Large intestine (tissue), 3 donors: Measurements from ENCODE around the gene ELP5. TPM values are rescaled to one million over a fixed set of nuclear protein-coding genes. Genes with fewer than 3 reads are reported as not detected.

Experiments used
- DNase-seq, 2 donors: peaks; one replicate each; pipeline versions ENCODE4 v3.0.0 to v3.0.0-alpha.2; 2013
- H3K27ac ChIP-seq: one replicate; pipeline ENCODE4 v1.5.1; 2013; ENCODE audit warnings: low read length
- H3K27me3 ChIP-seq: 2 replicates; pipeline ENCODE4 v1.6.1; 2013; ENCODE audit warnings: low read length; ENCODE audit not compliant: control insufficient read depth, insufficient read depth
- H3K36me3 ChIP-seq: 2 replicates; pipeline ENCODE4 v1.6.1; 2013; ENCODE audit warnings: low read length; ENCODE audit not compliant: control insufficient read depth, insufficient read depth
- H3K4me1 ChIP-seq: one replicate; pipeline ENCODE4 v1.6.1; 2013; ENCODE audit warnings: low read length; ENCODE audit not compliant: control insufficient read depth, insufficient read depth
- H3K4me3 ChIP-seq: one replicate; pipeline ENCODE4 v1.5.1; 2013; ENCODE audit warnings: low read length
- H3K9me3 ChIP-seq: one replicate; pipeline ENCODE4 v1.6.1; 2013; ENCODE audit warnings: mild to moderate bottlenecking, low read depth, low read length, moderate library complexity; ENCODE audit not compliant: control insufficient read depth
- WGBS: methylation state at CpG from one replicate; pipeline ENCODE4 v1.1.5; 2013; ENCODE audit warnings: low lambda C conversion rate; ENCODE audit not compliant: insufficient coverage; 5-methylcytosine and 5-hydroxymethylcytosine counted together
- polyA plus RNA-seq: library from polyadenylated mRNA; unstranded; fragments of 120-200 nt; gene quantifications from one replicate; pipeline ENCODE4 v1.2.1, GENCODE V29; 2013

Gene ELP5
- polyA plus RNA-seq, 1 donor, result 45.8 TPM

DNA sequence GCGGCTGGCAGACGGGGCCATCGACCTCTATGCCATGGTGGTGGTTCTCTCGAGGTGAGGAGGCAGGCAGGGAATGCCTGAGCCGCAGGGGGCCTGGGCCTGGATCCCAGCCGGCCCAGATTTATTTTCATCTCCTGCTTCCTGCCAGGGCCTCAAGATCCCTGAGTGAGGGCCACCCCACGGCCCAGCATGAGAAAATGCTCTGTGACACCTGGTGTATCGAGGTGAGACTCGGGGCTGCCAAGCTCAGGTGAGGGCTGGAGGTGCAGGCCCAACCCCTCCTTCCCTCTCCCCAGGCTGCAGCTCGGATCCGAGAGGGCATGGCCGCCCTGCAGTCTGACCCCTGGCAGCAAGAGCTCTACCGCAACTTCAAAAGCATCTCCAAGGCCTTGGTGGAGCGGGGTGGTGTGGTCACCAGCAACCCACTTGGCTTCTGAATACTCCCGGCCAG, 27.3 kb upstream of the ELP5 start:
- H3K27ac ChIP-seq, result no peak overlapping the region

DNA sequence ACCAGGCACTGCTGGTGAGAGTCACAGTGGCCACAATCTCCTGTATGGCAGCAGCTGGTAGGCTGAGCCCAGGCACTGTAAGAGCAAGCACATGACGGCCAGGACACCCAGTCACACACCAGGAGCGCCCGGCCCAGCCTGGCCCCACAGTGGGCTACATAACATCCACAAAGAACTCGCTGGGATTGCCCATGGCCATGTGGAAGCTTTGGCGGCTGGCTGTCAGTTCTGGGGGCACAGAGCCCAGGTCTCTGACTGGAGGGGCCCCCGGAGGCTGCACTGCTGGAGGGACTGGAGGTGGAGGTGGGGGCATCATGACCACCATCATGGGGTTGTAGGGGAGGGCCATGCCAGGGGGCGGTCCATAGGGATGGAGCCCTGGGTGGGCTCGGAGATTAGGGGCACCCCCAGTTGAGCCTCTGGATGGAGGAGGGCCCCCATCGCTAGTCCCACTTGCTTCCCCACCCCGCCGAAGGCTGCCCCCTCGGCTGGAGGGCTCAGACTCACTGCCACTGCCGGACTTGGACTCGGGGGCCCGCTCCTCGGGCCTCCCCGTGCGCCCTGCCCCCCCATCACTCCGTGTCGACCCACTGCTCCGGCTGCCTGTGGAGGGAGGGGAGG, 26.2 kb upstream of the ELP5 start:
- WGBS, result no CpG with 5 or more reads among the region's 21 CpGs
- Histone ChIP-seq H3K9me3 (peaks cover 2% of the 10 kb centered on the region), H3K4me1 (peaks cover 12% of the 10 kb centered on the region), H3K36me3 (peaks cover 97% of the 10 kb centered on the region), H3K27me3 (no peaks in the 10 kb centered on the region), H3K27ac (no peak overlapping the region), H3K4me3 (no peak overlapping the region)
- DNase-seq, result no peak

More for the DNA sequence above, 27.3 kb upstream of the ELP5 start:
- Histone ChIP-seq H3K36me3 (peaks cover 87% of the 10 kb centered on the region), H3K27me3 (no peaks in the 10 kb centered on the region), H3K4me1 (peaks cover 15% of the 10 kb centered on the region), H3K9me3 (peaks cover 2% of the 10 kb centered on the region), H3K4me3 (no peak overlapping the region)
- no CpG with 5 or more reads among the region's 15 CpGs for WGBS
- no peak for DNase-seq

DNA sequence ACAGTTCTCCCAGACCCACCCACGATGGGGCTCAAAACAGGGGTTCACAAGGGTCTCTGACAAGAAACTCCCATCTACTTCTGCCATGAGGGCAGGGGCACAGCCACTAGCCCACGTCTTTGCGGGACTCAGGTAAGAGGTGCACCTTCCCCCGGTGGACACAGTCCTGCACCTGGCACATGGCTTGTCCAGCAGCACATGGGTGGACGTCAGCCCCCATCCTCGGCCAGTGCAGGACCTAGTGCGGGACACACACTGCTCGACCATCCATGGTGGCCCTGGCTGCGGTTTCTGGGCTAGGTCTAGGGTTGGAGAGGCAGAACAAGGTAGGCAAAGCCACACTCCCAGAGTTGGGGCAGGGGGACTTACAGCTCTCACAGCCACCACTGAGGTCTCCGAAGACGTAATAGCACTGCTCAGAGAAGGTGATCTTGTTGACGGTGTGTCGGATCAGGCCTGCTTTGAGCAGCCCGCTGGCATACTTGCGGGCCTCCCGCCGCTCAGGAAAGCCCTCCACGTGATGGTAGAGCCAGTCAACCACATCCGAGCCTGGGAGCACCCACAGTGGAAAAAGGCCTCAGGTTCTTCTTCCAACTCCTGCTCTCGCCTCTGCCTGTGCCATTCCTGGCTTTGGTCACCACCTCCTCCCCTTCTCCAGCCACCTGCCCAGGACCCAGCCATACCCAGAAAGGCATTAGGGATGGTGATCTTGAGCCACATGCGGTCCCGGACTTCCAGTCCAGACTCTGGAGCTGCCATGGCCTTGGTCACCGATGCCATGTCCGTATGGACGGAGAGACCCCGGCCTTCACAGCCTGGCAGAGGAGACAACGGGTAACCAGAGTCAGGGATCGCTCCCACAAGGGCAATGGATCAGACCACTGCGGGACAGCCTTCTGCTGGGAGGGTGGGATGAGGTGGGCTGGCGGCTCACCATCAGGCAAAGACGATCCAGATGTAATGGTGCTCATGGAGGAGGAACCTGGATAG, 25.0 kb upstream of the ELP5 start:
- no peak for DNase-seq
- no peak overlapping the region for H3K4me3 ChIP-seq
- peaks cover under 1% of the 10 kb centered on the region for H3K4me1 ChIP-seq
- H3K9me3 ChIP-seq, result peaks cover 2% of the 10 kb centered on the region
- no peaks in the 10 kb centered on the region for H3K27me3 ChIP-seq
- no peak overlapping the region for H3K27ac ChIP-seq
- peaks cover 86% of the 10 kb centered on the region for H3K36me3 ChIP-seq
- no CpG with 5 or more reads among the region's 31 CpGs for WGBS

DNA sequence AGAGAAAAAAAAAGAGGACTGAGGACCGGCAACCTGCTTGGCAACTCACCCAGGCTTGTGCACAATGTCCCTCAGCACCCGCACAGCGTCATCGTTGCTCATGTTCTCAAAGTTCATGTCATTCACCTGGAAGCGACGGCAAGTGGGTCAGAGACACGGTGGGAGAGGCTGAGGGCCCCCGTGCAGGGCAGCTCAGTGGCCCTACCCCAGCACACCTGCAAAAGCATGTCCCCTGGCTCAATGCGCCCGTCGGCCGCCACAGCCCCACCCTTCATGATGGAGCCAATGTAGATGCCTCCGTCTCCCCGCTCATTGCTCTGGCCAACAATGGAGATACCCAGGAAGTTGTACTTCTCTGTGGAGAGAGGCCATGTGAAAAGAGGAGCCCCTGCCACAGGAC, 23.1 kb upstream of the ELP5 start:
- no peak overlapping the region for H3K4me3 ChIP-seq
- WGBS, result no CpG with 5 or more reads among the region's 14 CpGs
- H3K4me1 ChIP-seq, result peaks cover 7% of the 10 kb centered on the region
- H3K27me3 ChIP-seq, result no peaks in the 10 kb centered on the region
- no peak for DNase-seq
- H3K36me3 ChIP-seq, result peaks cover 67% of the 10 kb centered on the region
- no peak overlapping the region for H3K27ac ChIP-seq
- peaks cover 2% of the 10 kb centered on the region for H3K9me3 ChIP-seq

DNA sequence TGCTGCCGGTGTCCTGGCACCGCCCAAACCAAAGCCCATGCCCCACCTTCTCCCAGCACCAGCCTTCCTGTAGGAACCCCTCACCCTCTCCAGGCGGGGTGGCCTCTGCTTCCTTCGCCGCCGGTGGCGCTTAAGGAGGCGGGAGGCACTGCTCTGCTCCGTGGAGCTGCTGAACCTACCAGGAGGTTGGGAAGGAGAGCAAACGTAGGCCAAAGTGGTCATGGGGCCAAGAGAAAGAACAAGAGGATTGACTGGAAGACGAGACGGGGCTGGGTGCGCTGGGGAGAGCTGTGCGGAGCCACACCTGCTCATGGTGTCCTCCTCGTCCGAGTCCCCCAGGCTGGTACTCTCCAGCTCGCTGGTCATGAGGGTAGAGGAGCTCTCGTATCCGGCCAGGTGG, 22.5 kb upstream of the ELP5 start:
- no peak for DNase-seq
- peaks cover 61% of the 10 kb centered on the region for H3K36me3 ChIP-seq
- no peak overlapping the region for H3K27ac ChIP-seq
- peaks cover 2% of the 10 kb centered on the region for H3K9me3 ChIP-seq
- no peaks in the 10 kb centered on the region for H3K27me3 ChIP-seq
- H3K4me3 ChIP-seq, result no peak overlapping the region
- peaks cover 7% of the 10 kb centered on the region for H3K4me1 ChIP-seq
- no CpG with 5 or more reads among the region's 19 CpGs for WGBS

DNA sequence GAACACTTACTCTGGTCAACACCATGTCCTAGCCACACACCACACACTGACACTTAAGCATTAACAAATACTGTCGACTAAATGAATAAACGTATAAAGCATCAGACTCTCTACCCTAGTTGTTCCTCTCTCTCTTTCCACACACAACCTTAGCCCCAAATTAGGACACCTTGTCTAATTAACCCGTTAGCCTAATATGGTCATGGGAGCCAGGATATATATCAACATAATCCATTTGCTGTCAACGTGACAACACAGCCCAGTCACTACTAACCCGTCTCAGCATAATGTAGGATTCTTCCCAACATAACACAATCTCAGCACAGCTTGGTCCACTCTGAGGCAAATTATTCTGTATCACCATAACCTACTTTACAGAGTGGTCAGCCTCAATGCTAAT, 19.9 kb upstream of the ELP5 start:
- no peak overlapping the region for H3K27ac ChIP-seq
- H3K27me3 ChIP-seq, result no peaks in the 10 kb centered on the region
- H3K36me3 ChIP-seq, result peaks cover 56% of the 10 kb centered on the region
- H3K9me3 ChIP-seq, result peaks cover 2% of the 10 kb centered on the region
- H3K4me3 ChIP-seq, result peak overlapping the region; percentile 95
- no peak for DNase-seq
- peaks cover 21% of the 10 kb centered on the region for H3K4me1 ChIP-seq
- WGBS, result no CpG with 5 or more reads among the region's 5 CpGs

DNA sequence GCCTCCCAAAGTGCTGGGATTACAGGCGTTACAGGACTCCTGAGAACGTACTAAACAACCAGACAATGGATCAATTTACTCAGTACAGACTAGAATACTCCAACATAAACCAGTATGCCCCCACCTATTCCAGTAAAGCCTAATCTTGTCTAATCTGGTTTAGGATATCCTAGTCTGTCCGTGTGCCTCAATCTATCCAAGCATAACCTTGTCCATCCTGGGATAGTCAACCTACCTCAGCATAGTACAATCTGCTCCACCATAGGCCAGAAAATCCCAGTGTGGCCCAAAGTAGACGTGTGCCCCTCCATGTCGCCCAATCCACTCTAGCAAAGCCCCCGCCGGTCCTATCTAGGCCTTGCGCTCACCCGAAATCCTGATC, 18.3 kb upstream of the ELP5 start:
- Histone ChIP-seq H3K27ac (peak overlapping the region; percentile 96), H3K4me3 (peak overlapping the region; percentile 95), H3K27me3 (no peaks in the 10 kb centered on the region), H3K4me1 (peaks cover 26% of the 10 kb centered on the region), H3K36me3 (peaks cover 43% of the 10 kb centered on the region), H3K9me3 (peaks cover 2% of the 10 kb centered on the region)
- no peak for DNase-seq
- no CpG with 5 or more reads among the region's 9 CpGs for WGBS

DNA sequence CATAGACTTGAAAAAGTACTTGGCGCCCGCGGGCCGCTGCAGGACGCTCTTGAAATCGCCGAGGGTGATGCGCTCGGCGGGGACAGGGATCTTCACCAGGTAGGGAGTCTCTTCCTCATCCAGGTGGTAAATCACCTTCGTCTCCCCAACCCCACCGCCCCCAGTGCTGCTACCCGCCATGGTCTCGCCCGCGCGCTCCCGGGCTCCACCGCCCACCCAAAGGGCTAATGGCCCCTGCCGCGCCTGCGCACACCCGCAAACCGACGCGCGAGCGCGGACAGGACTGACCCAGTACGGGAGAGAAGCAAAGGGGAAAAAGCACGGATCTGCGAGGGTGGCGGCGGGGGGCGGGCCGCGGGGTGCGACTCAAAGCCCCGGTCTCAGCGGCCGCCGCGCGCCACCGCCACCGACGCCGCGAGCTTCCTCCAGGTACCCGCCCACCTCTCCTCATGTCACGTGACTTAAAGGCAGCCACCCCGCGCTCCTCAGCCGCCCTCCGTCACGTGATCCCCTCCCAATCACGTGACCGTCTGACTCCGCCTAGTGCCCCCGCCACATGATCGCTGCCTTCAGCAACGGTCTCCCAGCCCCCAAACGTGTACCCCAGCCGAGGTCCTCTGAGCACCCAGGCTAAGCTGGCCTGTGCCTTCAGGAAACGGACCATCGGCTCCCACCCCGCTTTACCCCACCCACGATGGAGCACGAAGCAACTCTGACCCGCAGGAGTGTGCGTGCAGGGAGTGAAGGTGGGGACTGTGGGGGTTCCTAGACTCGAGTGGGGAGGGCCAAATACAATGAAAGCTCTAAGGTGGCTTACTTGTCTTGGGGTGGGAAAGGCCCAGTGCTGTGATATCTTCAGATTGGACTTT, 17.7 kb upstream of the ELP5 start, which contains the start of gene DVL2:
Gene DVL2, minus strand, starts transcription at position 435 of the 869 bp plus-strand sequence. Its CDS starts 255 bp downstream, at position 180.
- peak within 1 kb of the TSS; percentile 96 for H3K27ac ChIP-seq
- H3K4me3 ChIP-seq, result peak within 1 kb of the TSS; percentile 95
- peak; percentile 96 to 97 for DNase-seq
- peaks cover 26% of the 10 kb centered on the region for H3K4me1 ChIP-seq
- H3K27me3 ChIP-seq, result no peaks in the 10 kb centered on the region
- peaks cover 37% of the 10 kb centered on the region for H3K36me3 ChIP-seq
- no CpG with 5 or more reads among the region's 72 CpGs for WGBS
- no peaks in the 10 kb centered on the region for H3K9me3 ChIP-seq

DNA sequence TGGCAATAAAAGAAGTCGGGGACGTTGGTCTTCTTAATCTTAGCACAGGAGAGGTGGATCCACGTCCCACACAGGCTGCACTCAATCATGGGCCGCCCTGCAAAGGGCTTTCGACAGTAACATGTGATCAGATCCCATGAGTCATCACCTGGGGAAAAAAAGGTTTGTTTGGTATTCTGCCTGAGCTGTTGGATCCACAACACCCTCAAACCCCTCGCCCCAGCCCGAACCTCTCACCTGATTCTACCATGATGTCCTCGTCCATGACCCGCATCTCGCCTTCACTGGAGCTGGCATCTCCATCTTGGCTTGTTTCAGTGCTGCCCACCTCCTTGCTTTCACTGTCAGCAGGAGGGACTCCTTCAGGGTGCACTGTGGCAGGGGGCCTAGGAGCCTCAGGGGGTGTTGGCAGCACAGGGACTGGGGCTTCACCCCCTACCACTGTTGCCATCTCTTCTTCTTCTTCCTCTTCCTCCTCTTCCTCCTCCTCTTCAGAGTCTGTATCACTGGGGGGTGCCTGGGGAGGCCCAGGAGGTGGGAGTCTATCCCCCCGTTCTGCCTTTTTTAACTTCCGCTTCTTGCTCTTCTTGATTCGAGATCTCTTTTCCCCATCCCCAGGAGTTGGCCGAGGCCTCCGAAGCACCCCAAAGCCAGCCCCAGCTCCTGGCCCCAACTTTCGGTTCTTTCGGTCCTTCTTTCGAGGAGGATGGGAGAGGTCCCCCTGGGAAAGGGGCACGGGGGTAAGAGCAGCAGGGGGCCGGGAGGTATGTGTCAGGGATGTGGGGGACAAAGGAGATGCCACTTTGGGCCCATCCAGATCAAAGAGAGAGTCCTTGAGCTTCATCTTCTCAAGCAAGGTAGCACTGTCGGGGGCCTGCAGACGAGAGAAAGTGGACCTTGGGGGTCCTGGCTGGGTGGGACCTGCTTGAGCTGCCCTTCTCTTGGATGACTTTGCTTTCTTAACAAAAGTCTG, 16.0 kb upstream of the ELP5 start:
- H3K27me3 ChIP-seq, result no peaks in the 10 kb centered on the region
- no CpG with 5 or more reads among the region's 22 CpGs for WGBS
- H3K4me1 ChIP-seq, result peaks cover 37% of the 10 kb centered on the region
- peak in 1 of 2 donors; percentile 65 for DNase-seq
- peaks cover 32% of the 10 kb centered on the region for H3K36me3 ChIP-seq
- peak overlapping the region; percentile 96 for H3K27ac ChIP-seq
- H3K4me3 ChIP-seq, result peak overlapping the region; percentile 95
- H3K9me3 ChIP-seq, result no peaks in the 10 kb centered on the region
